HepG2 (cell line): ENCODE data around the gene GADD45GIP1. TPM values are rescaled to one million over a fixed set of nuclear protein-coding genes. Genes with fewer than 3 reads are reported as not detected.

ENCODE experiments used
- JARID2 ChIP-seq: sonication (generic); formaldehyde crosslinking; IDR thresholded peaks from 2 replicates; pipeline ENCODE4 v1.8.1; 2023; ENCODE audit warnings: missing genetic modification reagents, inconsistent platforms; ENCODE audit not compliant: insufficient replicate concordance
- NFE2L2 ChIP-seq: fragments of 150-350 bp; IDR thresholded peaks from 2 replicates; pipeline ENCODE4 v1.6.1; 2014; ENCODE audit warnings: low read length
- ZFP36L1 ChIP-seq: sonication (generic); formaldehyde crosslinking; IDR thresholded peaks from 2 replicates; pipeline ENCODE4 v1.8.0; 2022; ENCODE audit warnings: mild to moderate bottlenecking, missing genetic modification reagents, moderate library complexity
- ZNF44 ChIP-seq: sonication (generic); formaldehyde crosslinking; IDR thresholded peaks from 2 replicates; pipeline ENCODE4 v1.5.1; 2020; ENCODE audit warnings: mild to moderate bottlenecking, missing genetic modification reagents
- polyA plus RNA-seq, 8 experiments: library from polyadenylated mRNA; depleted of rRNA in 3 of 8; stranded (reverse) in 7 of 8; unstranded in 1 of 8; fragments of >200 nt; fragmentation: Illumina TruSeq in 4 of 8; extraction: Trizol in 4 of 8; gene quantifications; 2 replicates each; pipeline versions ENCODE4 v1.2.1 to v1.2.3, GENCODE V29; 2011 to 2016; ENCODE audit warnings: low read depth in 4 of 8, missing spikeins in 1 of 8, mixed read lengths in 1 of 8; ENCODE audit not compliant: insufficient read depth in 1 of 8
- total RNA-seq, 5 experiments: library from RNA; depleted of rRNA; stranded (reverse); fragments of >200 nt; fragmentation: Illumina TruSeq; extraction: Trizol; gene quantifications; 2 replicates each; pipeline ENCODE4 v1.2.3, GENCODE V29; 2016; ENCODE audit warnings: low read depth in 1 of 5
- TF ChIP-seq, protein P1 (sequence below): IDR thresholded peaks from 2 replicates; pipeline ENCODE4 v1.6.1; 2016; ENCODE audit warnings: low read depth, missing genetic modification reagents, missing compliant biosample characterization
- TF ChIP-seq, protein P2 (sequence below): sonication (generic); formaldehyde crosslinking; IDR thresholded peaks from 2 replicates; pipeline ENCODE4 v1.4.0; 2020; ENCODE audit warnings: missing genetic modification reagents
- TF ChIP-seq, protein P3 (sequence below): sonication (generic); formaldehyde crosslinking; IDR thresholded peaks from 2 replicates; pipeline ENCODE4 v1.9.0; 2021; ENCODE audit warnings: mild to moderate bottlenecking, missing genetic modification reagents
- TF ChIP-seq, protein P4 (sequence below): sonication (generic); formaldehyde crosslinking; IDR thresholded peaks from 2 replicates; pipeline ENCODE4 v1.5.1; 2020; ENCODE audit warnings: missing genetic modification reagents, mild to moderate bottlenecking, borderline replicate concordance

Gene GADD45GIP1
- total and polyA plus RNA-seq, 2 of the 13 experiments (the other 11 are each of a cell fraction or from before 2014, with no cell fraction given): 24.6 to 30.7 TPM

DNA sequence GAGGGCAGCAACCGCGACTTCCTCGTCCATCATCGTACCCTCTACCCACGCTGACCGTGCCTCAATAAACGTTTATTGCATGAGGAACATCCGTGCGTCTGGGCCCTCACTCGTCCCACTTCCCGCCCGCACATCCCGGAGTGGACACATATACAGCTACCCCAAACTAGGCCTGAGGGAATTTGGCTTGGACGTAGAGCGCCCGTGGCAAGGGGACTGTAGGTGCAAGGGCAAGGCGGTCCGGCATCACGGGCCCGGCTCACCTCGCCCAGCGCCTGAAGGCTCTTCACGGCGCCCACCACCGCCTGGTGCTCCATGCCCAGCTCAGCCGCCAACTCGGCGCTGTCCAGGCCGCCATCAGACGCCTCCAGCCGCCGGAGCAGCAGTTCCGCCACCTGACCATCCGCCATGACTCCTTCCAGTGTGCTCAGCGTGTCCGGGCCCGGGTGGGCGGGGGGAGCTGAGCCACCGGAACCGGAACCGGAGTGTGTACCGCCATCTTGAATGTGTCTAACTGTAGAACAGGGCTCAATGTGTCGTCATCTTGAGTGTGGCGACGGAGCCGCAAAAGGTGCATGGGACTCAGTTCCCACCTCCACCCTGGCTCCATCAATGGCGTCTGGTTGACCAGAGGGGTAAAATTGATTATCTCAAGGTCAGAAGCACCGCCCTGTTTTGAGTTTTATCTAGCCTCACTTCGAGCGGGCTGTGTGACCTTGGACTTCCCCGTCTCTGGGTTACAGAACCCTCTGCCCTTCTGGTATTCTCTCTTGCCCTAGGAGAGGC is 23.5 kb downstream of the GADD45GIP1 start, which contains the start of gene FARSA (continued):
- TF ChIP-seq, protein P1, sequence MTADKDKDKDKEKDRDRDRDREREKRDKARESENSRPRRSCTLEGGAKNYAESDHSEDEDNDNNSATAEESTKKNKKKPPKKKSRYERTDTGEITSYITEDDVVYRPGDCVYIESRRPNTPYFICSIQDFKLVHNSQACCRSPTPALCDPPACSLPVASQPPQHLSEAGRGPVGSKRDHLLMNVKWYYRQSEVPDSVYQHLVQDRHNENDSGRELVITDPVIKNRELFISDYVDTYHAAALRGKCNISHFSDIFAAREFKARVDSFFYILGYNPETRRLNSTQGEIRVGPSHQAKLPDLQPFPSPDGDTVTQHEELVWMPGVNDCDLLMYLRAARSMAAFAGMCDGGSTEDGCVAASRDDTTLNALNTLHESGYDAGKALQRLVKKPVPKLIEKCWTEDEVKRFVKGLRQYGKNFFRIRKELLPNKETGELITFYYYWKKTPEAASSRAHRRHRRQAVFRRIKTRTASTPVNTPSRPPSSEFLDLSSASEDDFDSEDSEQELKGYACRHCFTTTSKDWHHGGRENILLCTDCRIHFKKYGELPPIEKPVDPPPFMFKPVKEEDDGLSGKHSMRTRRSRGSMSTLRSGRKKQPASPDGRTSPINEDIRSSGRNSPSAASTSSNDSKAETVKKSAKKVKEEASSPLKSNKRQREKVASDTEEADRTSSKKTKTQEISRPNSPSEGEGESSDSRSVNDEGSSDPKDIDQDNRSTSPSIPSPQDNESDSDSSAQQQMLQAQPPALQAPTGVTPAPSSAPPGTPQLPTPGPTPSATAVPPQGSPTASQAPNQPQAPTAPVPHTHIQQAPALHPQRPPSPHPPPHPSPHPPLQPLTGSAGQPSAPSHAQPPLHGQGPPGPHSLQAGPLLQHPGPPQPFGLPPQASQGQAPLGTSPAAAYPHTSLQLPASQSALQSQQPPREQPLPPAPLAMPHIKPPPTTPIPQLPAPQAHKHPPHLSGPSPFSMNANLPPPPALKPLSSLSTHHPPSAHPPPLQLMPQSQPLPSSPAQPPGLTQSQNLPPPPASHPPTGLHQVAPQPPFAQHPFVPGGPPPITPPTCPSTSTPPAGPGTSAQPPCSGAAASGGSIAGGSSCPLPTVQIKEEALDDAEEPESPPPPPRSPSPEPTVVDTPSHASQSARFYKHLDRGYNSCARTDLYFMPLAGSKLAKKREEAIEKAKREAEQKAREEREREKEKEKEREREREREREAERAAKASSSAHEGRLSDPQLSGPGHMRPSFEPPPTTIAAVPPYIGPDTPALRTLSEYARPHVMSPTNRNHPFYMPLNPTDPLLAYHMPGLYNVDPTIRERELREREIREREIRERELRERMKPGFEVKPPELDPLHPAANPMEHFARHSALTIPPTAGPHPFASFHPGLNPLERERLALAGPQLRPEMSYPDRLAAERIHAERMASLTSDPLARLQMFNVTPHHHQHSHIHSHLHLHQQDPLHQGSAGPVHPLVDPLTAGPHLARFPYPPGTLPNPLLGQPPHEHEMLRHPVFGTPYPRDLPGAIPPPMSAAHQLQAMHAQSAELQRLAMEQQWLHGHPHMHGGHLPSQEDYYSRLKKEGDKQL (CRISPR knock-in tag): no peak
- TF ChIP-seq ZNF44 (CRISPR knock-in tag): no peak
- TF ChIP-seq, protein P2, sequence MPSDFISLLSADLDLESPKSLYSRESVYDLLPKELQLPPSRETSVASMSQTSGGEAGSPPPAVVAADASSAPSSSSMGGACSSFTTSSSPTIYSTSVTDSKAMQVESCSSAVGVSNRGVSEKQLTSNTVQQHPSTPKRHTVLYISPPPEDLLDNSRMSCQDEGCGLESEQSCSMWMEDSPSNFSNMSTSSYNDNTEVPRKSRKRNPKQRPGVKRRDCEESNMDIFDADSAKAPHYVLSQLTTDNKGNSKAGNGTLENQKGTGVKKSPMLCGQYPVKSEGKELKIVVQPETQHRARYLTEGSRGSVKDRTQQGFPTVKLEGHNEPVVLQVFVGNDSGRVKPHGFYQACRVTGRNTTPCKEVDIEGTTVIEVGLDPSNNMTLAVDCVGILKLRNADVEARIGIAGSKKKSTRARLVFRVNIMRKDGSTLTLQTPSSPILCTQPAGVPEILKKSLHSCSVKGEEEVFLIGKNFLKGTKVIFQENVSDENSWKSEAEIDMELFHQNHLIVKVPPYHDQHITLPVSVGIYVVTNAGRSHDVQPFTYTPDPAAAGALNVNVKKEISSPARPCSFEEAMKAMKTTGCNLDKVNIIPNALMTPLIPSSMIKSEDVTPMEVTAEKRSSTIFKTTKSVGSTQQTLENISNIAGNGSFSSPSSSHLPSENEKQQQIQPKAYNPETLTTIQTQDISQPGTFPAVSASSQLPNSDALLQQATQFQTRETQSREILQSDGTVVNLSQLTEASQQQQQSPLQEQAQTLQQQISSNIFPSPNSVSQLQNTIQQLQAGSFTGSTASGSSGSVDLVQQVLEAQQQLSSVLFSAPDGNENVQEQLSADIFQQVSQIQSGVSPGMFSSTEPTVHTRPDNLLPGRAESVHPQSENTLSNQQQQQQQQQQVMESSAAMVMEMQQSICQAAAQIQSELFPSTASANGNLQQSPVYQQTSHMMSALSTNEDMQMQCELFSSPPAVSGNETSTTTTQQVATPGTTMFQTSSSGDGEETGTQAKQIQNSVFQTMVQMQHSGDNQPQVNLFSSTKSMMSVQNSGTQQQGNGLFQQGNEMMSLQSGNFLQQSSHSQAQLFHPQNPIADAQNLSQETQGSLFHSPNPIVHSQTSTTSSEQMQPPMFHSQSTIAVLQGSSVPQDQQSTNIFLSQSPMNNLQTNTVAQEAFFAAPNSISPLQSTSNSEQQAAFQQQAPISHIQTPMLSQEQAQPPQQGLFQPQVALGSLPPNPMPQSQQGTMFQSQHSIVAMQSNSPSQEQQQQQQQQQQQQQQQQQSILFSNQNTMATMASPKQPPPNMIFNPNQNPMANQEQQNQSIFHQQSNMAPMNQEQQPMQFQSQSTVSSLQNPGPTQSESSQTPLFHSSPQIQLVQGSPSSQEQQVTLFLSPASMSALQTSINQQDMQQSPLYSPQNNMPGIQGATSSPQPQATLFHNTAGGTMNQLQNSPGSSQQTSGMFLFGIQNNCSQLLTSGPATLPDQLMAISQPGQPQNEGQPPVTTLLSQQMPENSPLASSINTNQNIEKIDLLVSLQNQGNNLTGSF (CRISPR knock-in tag): peak; percentile 23; the same call in 1 of the 2 replicates
- TF ChIP-seq, protein P3, sequence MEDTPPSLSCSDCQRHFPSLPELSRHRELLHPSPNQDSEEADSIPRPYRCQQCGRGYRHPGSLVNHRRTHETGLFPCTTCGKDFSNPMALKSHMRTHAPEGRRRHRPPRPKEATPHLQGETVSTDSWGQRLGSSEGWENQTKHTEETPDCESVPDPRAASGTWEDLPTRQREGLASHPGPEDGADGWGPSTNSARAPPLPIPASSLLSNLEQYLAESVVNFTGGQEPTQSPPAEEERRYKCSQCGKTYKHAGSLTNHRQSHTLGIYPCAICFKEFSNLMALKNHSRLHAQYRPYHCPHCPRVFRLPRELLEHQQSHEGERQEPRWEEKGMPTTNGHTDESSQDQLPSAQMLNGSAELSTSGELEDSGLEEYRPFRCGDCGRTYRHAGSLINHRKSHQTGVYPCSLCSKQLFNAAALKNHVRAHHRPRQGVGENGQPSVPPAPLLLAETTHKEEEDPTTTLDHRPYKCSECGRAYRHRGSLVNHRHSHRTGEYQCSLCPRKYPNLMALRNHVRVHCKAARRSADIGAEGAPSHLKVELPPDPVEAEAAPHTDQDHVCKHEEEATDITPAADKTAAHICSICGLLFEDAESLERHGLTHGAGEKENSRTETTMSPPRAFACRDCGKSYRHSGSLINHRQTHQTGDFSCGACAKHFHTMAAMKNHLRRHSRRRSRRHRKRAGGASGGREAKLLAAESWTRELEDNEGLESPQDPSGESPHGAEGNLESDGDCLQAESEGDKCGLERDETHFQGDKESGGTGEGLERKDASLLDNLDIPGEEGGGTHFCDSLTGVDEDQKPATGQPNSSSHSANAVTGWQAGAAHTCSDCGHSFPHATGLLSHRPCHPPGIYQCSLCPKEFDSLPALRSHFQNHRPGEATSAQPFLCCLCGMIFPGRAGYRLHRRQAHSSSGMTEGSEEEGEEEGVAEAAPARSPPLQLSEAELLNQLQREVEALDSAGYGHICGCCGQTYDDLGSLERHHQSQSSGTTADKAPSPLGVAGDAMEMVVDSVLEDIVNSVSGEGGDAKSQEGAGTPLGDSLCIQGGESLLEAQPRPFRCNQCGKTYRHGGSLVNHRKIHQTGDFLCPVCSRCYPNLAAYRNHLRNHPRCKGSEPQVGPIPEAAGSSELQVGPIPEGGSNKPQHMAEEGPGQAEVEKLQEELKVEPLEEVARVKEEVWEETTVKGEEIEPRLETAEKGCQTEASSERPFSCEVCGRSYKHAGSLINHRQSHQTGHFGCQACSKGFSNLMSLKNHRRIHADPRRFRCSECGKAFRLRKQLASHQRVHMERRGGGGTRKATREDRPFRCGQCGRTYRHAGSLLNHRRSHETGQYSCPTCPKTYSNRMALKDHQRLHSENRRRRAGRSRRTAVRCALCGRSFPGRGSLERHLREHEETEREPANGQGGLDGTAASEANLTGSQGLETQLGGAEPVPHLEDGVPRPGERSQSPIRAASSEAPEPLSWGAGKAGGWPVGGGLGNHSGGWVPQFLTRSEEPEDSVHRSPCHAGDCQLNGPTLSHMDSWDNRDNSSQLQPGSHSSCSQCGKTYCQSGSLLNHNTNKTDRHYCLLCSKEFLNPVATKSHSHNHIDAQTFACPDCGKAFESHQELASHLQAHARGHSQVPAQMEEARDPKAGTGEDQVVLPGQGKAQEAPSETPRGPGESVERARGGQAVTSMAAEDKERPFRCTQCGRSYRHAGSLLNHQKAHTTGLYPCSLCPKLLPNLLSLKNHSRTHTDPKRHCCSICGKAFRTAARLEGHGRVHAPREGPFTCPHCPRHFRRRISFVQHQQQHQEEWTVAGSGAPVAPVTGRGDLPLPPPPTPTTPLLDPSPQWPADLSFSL (CRISPR knock-in tag): no peak
- TF ChIP-seq NFE2L2: no peak
- no peak for TF ChIP-seq JARID2
- TF ChIP-seq, protein P4, sequence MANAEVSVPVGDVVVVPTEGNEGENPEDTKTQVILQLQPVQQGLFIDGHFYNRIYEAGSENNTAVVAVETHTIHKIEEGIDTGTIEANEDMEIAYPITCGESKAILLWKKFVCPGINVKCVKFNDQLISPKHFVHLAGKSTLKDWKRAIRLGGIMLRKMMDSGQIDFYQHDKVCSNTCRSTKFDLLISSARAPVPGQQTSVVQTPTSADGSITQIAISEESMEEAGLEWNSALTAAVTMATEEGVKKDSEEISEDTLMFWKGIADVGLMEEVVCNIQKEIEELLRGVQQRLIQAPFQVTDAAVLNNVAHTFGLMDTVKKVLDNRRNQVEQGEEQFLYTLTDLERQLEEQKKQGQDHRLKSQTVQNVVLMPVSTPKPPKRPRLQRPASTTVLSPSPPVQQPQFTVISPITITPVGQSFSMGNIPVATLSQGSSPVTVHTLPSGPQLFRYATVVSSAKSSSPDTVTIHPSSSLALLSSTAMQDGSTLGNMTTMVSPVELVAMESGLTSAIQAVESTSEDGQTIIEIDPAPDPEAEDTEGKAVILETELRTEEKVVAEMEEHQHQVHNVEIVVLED (CRISPR knock-in tag): peak; percentile 85
- 0 out of 2 replicates have a peak, but pooled peaks have one; percentile 53 for TF ChIP-seq ZFP36L1 (CRISPR knock-in tag)
